ENCODE data around the gene CLEC16A.
A peak's percentile ranks its signal among the peaks of the same experiment; 100 is the strongest.

The CLEC16A gene

DNA sequence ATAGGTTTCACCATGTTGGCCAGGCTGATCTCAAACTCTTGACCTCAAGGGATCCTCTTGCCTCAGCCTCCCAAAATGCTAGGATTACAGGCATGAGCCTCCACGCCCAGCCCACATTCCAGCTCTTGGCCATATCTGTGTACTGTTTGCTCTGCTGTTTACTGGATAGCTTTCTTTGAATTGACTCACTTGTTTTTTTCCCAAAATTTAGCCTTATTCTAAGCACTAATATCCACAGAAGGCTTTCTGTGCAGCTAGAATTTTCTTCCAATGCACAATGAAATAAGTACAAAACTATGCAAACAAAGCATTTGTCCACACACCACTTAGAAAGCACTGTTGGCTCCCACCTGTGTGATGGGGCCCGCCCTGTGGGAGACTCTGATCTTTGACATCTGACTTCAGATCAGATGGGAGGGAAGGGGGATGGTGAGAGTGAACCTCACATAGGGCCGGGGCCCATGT is 72.2 kb downstream of the CLEC16A start:
- DNase-seq (ENCODE audit: low spot score in 2 of 2) (no peak), ATAC-seq (no peak)
- peaks cover 14% of the 10 kb centered on the region for H3K36me3 Mint-ChIP-seq
- H3K9me3 Mint-ChIP-seq = no peaks in the 10 kb centered on the region
- peaks cover 17% of the 10 kb centered on the region for H3K4me1 Mint-ChIP-seq
- H3K4me3 Mint-ChIP-seq = no peak overlapping the region
- peak overlapping the region; percentile 11 for H3K27ac Mint-ChIP-seq

DNA sequence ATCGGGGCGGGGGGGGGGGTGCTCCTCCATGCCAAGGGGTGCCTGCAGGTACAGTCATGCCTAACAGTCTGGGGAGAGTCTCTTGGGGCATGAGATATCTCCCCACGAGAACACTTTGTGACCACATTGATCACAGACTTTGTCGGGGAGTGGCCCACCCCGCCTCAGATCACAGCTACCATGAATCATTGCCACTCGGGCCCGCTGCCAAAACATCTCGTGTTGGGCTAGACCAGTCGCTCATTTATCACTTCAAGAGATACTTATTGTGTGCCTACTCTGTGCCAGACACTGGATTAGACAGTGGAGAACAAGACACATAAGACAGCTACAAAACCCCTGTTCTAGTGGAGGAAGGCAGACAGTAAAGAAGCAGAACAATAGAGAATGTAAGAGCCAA is 72.6 kb downstream of the CLEC16A start:
- H3K4me3 Mint-ChIP-seq = no peak overlapping the region
- peak overlapping the region; percentile 11 for H3K27ac Mint-ChIP-seq
- no peak for DNase-seq (ENCODE audit: low spot score in 2 of 2)
- ATAC-seq = peak; percentile 76
- no peaks in the 10 kb centered on the region for H3K9me3 Mint-ChIP-seq
- peaks cover 17% of the 10 kb centered on the region for H3K4me1 Mint-ChIP-seq
- H3K36me3 Mint-ChIP-seq = peaks cover 10% of the 10 kb centered on the region

DNA sequence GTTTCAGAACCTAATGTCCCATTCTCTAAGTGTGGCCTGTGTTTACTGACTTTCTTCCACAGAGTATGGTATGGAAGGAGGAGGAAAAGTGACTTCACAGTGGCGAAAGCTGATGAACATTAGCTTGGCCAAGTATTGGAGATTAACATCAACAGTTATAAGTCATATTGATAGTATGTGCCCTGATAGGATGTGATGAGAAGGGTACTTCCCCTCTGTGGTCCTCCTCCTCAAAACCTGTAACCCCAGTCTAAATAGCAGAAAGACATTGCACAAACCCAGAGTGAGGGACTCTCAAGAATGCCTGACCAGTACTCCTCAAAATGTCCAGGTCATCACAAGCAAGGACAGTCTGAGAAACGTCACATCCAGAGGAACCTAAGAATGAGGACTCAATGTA is 73.1 kb downstream of the CLEC16A start:
- no peak overlapping the region for H3K4me3 Mint-ChIP-seq
- ATAC-seq (peak; percentile 71), DNase-seq (ENCODE audit: low spot score in 2 of 2) (no peak)
- peak overlapping the region; percentile 11 for H3K27ac Mint-ChIP-seq
- no peaks in the 10 kb centered on the region for H3K9me3 Mint-ChIP-seq
- peaks cover 17% of the 10 kb centered on the region for H3K4me1 Mint-ChIP-seq
- peaks cover 9% of the 10 kb centered on the region for H3K36me3 Mint-ChIP-seq

DNA sequence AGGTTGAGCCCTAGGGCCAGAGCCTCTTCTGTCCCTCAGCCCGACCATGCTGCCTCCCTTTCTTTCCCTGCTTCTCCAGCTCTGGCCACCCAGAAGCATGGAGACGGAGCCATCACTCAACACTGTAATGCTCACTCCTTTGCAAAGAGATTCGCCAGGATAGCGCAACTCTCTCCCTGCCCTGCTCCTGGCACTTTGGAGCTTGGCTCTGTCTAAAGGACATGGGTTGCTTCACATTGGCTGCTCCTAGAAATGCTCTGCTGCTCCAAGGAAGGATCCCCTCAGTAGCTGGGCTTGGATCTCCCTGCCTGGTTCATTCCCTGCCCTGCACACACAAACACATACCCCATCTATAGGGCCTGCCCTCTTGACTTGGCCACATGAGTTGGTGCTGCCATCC is 76.0 kb downstream of the CLEC16A start:
- peaks cover 24% of the 10 kb centered on the region for H3K36me3 Mint-ChIP-seq
- no peak overlapping the region for H3K27ac Mint-ChIP-seq

DNA sequence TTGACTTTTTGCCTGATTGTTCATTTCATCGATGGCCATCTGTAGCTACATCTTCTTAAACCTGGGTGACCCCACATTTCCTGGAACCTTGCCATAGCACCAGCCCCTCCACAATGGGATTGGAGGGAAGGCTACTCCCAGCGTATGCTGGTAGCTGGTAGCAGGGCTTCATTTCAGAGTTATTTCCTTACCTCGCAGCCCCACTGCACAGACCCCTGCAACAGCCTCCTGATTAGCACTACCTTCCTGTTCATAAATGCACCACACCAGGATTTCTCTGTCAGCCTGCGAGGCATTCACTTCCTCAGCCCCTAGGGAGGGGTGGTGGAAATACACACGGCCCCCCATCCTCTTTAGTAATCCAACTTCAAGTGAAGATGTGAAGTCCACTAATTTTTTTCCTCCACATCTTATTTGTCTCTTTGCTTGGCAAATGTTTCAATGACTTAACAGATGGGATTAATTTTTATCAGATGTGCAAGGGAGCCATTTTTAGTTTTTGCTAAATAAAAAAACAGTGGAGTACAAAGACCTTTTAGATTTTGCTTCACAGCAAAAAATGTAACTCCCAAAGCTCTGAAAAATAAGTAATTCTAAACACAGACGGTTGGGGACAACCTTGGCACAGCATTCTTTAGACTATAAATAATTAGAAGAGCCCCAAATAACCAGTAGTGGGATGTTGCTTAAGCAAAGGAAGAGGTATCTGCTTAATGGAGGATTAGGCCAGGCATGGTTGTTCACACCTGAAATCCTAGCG is 76.6 kb downstream of the CLEC16A start:
- H3K9me3 Mint-ChIP-seq = no peaks in the 10 kb centered on the region
- peaks cover 30% of the 10 kb centered on the region for H3K36me3 Mint-ChIP-seq
- ATAC-seq = no peak
- no peak for DNase-seq (ENCODE audit: low spot score in 2 of 2)
- H3K4me1 Mint-ChIP-seq = peaks cover 46% of the 10 kb centered on the region
- no peak overlapping the region for H3K27ac Mint-ChIP-seq
- no peak overlapping the region for H3K4me3 Mint-ChIP-seq

More for the DNA sequence above, 76.0 kb downstream of the CLEC16A start:
- Mint-ChIP-seq H3K4me1 (peaks cover 40% of the 10 kb centered on the region), H3K9me3 (no peaks in the 10 kb centered on the region), H3K4me3 (no peak overlapping the region)
- no peak for ATAC-seq
- DNase-seq (ENCODE audit: low spot score in 2 of 2) = no peak

DNA sequence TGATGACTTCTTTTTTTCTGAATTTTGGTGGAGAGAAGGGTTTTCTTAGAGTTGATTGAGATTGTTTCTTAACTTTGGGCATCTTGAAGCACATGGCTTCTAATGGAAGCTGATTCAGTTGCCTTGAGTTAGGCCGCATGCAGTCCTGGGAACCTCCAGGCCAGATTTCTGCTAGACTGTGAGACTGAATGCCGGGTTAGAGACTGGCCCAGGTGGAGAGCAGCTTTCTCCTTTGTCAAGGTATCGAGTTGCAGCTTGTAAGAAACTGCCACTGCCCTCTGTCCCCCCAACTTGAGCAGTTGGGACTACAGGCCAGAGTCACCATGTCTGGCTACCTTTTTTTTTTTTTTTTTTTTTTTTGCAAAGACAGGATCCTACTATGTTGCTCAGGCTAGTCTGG is 77.6 kb downstream of the CLEC16A start:
- Mint-ChIP-seq H3K4me1 (peaks cover 53% of the 10 kb centered on the region), H3K36me3 (peaks cover 40% of the 10 kb centered on the region), H3K4me3 (no peak overlapping the region), H3K27ac (no peak overlapping the region), H3K9me3 (peaks cover 4% of the 10 kb centered on the region)
- no peak for ATAC-seq
- no peak for DNase-seq (ENCODE audit: low spot score in 2 of 2)

DNA sequence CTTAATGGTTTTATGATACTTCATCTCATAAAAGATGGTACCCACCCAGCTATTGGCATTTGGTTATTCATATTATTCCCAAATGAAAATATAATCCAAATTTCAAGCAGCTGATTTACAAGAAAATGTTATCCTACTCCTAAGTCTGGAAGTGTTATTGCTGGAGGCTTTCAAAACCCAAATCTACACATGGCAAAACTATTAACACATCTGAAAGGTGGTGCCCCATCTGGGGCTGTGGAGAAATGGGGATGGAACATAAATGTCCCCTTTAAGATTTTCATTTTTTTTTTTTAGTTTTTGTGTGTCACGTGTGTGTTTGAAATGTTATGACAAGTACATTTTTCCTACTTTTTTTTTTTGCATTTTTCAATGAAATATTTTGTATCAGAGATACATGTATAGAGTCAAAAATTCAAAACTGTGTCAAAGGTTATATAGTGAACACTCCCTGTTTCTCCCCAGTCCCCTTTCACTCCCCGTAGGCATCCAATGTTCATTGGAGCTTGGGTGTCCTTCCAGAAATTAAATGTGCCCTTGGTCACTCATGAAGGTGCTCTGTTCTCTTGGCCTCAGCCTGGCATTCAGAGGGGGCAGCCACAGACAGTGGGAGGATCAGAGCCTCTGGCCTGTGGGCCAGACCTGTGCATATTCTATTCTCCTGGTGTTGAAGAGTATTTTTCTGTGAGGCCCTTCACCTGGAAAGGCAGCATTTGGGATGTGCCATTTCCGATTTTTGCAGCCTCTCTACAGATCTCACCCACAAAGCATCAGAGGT is 79.1 kb downstream of the CLEC16A start:
- peaks cover 53% of the 10 kb centered on the region for H3K36me3 Mint-ChIP-seq
- DNase-seq (ENCODE audit: low spot score in 2 of 2) = no peak
- peak overlapping the region; percentile 84 for H3K27ac Mint-ChIP-seq
- peaks cover 41% of the 10 kb centered on the region for H3K4me1 Mint-ChIP-seq
- H3K4me3 Mint-ChIP-seq = no peak overlapping the region
- no peak for ATAC-seq
- H3K9me3 Mint-ChIP-seq = peaks cover 6% of the 10 kb centered on the region

DNA sequence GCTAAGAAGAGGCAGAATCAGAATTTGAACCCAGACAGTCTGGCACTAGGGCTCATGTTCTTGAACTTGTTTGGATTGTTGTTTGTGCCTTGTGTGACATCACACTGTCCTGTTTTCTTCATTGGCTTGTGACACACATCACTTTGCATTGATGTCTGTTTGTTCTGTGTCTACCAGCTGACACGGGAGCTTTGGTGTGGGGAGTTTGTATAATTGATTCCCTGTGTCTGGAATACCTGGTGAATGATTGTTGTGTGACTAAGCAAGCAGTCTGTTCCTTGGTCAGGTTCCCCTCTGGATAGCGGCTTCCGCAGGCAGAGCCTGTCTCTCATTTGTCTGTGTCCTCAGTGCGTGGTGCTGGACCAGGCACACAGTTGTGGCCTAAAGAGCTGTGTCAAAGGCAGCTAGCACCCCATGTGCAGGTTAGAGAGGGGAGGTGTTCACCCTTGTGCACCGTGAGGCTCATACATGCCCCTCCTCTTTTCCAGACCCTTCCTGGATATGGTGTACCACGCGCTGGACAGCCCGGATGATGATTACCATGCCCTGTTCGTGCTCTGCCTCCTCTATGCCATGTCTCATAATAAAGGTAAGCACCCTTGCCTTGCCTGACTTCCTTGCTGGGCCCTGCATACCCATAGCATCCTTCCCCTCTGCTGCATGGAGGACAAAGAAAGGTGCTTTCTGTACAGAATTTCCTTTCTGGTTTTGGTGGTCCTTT is 80.1 kb downstream of the CLEC16A start:
- peak overlapping the region; percentile 28 for H3K4me3 Mint-ChIP-seq
- peak overlapping the region; percentile 84 for H3K27ac Mint-ChIP-seq
- DNase-seq (ENCODE audit: low spot score in 2 of 2) = peak in 1 of 2 donors; percentile 68
- ATAC-seq = peak; percentile 65
- H3K36me3 Mint-ChIP-seq = peaks cover 64% of the 10 kb centered on the region
- peaks cover 9% of the 10 kb centered on the region for H3K9me3 Mint-ChIP-seq
- H3K4me1 Mint-ChIP-seq = peaks cover 38% of the 10 kb centered on the region

DNA sequence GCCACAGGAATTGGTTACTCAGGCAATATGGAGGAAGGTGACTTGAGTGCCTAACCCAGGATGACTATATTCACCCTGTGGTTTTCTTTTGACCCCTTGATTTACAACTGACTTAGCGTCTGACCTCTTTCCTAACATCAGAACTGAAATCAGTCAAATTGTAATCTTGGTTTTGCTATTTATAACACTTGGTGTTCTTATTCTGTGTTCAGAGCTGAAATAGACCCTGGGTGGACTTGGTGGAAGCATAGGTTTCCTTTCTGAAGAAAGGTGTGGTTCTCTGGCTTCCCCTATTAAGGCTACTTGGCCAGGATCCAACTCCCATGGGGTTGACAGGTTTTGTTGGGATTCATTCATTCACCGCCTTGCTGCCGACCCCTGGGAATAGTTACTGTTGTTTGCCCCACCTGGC is 80.8 kb downstream of the CLEC16A start:
- Mint-ChIP-seq H3K9me3 (peaks cover 9% of the 10 kb centered on the region), H3K27ac (peak overlapping the region; percentile 84), H3K36me3 (peaks cover 65% of the 10 kb centered on the region), H3K4me3 (peak overlapping the region; percentile 28), H3K4me1 (peaks cover 38% of the 10 kb centered on the region)
- peak; percentile 98 for ATAC-seq
- DNase-seq (ENCODE audit: low spot score in 2 of 2) = peak in 1 of 2 donors; percentile 72

DNA sequence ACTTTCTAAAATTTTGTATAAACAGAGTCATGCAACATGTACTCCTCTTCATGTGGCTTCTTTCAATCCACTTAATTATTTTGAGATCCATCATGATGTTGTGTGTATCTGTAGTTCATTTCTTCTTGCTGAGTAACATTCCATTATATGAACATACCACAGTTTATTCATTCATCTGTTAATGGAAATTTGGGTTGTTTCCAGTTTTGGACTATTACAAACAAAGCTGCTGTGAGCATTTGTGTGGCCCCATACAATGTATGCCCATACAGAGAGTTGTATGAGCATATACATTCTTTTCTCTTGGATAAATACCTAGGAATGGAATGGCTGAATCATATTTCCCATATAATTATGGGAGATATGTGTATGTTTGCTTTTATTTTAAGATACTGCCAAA is 85.6 kb downstream of the CLEC16A start:
- no peak overlapping the region for H3K27ac Mint-ChIP-seq
- ATAC-seq = no peak
- H3K4me1 Mint-ChIP-seq = peaks cover 42% of the 10 kb centered on the region
- H3K36me3 Mint-ChIP-seq = peaks cover 62% of the 10 kb centered on the region
- no peak for DNase-seq (ENCODE audit: low spot score in 2 of 2)
- peaks cover 9% of the 10 kb centered on the region for H3K9me3 Mint-ChIP-seq
- no peak overlapping the region for H3K4me3 Mint-ChIP-seq

DNA sequence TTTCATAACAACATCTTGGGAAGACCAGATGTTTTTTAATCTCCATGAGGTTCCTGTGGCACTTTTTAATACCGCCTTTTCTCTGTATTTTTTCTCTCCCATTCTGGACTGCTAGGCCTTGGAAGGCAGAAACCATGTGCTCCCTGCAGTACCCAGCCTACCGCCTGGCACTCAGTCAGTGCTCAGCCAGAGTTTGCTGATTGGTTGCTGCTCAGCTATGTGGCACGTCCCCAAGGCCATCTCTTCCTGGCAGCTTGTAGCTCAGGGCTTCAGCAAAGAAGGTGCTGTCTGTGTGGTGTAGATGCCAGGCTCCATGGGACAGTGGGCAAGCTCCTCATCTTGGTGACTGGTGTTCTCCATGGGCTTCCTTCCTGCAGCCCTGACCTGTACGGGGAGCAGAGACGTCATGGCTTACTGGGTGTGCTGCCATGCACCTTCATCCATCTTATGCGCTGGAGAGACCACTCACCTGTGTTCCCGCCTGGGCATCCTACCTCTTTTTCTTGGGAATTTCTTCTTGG is 86.7 kb downstream of the CLEC16A start:
- peak overlapping the region; percentile 46 for H3K27ac Mint-ChIP-seq
- peaks cover 62% of the 10 kb centered on the region for H3K36me3 Mint-ChIP-seq
- peaks cover 31% of the 10 kb centered on the region for H3K4me1 Mint-ChIP-seq
- no peak for ATAC-seq
- peaks cover 9% of the 10 kb centered on the region for H3K9me3 Mint-ChIP-seq
- no peak for DNase-seq (ENCODE audit: low spot score in 2 of 2)
- H3K4me3 Mint-ChIP-seq = no peak overlapping the region

DNA sequence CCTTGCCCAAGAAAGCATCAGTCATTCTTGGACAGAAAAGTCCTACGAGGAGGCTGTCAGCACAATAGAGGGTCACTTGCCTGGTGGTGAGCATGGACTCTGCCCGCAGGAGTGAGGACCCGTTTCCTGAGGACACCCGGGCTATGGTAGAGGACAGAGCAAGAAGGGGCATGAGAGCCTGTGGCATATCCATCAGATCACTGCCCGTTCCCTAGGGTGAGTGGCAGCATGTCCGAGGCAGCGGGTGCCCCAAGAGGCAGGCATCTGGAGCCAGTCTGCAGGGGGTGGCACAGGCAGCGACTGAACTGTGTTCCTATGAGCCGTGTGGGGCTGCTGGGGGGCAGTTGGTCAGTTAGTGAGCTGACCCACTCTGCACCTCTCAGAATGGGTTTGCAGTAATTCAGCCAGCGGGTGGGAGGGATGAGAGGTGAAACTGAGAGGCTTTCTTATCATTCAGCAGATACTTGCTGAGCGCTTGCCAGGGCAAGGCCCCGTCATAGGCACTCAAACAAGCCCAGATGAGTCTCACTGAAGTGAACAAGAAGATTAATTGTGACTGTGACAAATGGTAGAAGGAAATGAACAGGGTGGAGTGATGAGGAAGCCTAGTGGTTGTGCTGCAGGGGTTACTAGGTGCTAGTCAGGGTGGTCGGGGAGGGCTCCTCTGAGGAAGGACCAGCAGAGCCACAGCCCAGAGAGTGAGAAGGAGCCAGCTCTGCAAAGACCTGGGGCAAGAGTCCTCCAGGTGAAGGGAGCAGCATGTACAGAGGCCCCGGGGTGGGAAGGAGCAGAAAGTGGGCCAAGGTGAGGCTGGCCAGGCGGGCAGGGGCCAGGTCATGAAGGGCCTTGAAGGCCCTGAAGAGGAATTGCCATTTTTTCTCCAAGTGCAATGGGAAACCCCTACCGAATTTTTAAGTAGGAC is 87.9 kb downstream of the CLEC16A start:
- Mint-ChIP-seq H3K4me3 (no peak overlapping the region), H3K9me3 (peaks cover 5% of the 10 kb centered on the region), H3K4me1 (peaks cover 23% of the 10 kb centered on the region), H3K27ac (peak overlapping the region; percentile 46), H3K36me3 (peaks cover 56% of the 10 kb centered on the region)
- DNase-seq (ENCODE audit: low spot score in 2 of 2) = no peak
- ATAC-seq = no peak

DNA sequence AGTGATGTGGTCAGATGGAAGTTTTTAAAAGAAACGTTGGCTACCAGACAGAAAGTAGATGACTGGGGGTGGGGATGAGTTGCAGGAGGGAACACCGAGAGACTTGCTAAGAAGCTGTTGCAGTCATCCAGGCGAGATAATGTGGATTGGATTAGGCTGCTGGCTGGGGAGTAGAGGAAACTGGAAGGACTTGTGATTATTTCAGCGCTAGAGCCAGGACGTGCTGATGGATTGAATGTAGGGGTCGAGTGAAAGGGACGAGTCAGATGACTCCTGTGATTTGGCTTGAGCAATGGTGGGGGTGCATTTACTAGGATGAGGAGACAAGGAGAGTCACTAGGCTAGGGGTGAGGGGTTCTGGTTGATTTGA is 88.5 kb downstream of the CLEC16A start:
- peaks cover 23% of the 10 kb centered on the region for H3K4me1 Mint-ChIP-seq
- H3K27ac Mint-ChIP-seq = no peak overlapping the region
- ATAC-seq = no peak
- peaks cover 2% of the 10 kb centered on the region for H3K9me3 Mint-ChIP-seq
- no peak for DNase-seq (ENCODE audit: low spot score in 2 of 2)
- H3K4me3 Mint-ChIP-seq = no peak overlapping the region
- H3K36me3 Mint-ChIP-seq = peaks cover 50% of the 10 kb centered on the region

DNA sequence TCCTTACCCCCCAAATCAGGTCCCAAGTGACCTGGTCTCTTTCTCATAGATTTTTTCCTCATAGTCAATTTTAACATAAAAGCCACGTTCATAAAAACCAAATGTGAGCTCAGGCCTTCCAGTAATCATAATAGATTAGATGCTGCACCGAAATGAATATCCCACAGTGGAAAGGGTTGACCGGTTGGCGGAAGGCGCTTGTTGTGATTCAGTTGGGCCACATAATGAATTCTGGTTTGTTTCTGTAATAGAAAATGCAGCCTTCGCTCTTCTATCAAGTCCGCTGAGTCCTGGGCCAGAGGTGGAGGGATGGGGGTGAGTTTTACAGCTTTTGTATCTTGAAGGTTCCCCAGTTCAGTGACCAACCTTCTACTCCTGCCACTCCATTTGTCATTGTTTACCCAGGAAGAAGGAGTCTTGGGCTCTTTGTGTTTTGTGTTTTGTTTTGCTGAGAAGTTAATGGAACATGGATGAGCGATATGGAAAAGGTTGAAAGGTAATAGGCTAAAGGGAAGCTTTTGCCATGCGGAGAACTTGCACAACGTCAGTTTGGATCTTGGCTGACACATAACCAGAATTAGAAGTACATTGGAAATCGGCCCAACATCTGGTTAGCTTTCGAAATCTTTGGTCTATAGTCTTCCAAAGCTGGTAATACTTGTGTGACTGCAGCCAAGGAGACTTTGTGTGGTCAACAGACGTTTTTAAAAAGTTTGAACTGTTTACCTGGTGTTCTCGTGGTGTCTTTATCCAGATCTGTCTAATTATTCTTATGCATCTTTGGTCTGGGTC is 89.5 kb downstream of the CLEC16A start:
- no peak for ATAC-seq

More for the DNA sequence above, 89.5 kb downstream of the CLEC16A start:
- DNase-seq (ENCODE audit: low spot score in 2 of 2) = no peak
- H3K4me1 Mint-ChIP-seq = peaks cover 23% of the 10 kb centered on the region
- peaks cover 2% of the 10 kb centered on the region for H3K9me3 Mint-ChIP-seq
- H3K36me3 Mint-ChIP-seq = peaks cover 43% of the 10 kb centered on the region
- H3K27ac Mint-ChIP-seq = peak overlapping the region; percentile 10
- no peak overlapping the region for H3K4me3 Mint-ChIP-seq
